HEK293 (cell line): ENCODE data around the gene OSTF1.

Experiments
- CTCF ChIA-PET: fragments of 350-600 bp; formaldehyde crosslinking; extraction: SDS; loops from one replicate; lab custom pipeline; 2021; ENCODE audit warnings: antibody characterized with exemption; lab: Yijun Ruan, JAX
- POLR2A ChIA-PET: fragments of 300-600 bp; formaldehyde crosslinking; extraction: SDS; loops from one replicate; lab custom pipeline; 2020; ENCODE audit warnings: antibody characterized with exemption, inconsistent platforms; lab: Yijun Ruan, JAX
- H3K27ac ChIP-seq: fragments of 200-500 bp; sonication (Bioruptor generic); 2 replicates; pipeline ENCODE4 v1.5.1; 2014; ENCODE audit warnings: low read depth, low read length, control low read depth, inconsistent platforms; ENCODE audit errors: extremely low read depth
- H3K36me3 ChIP-seq, 2 experiments: fragments of 200-500 bp in 1 of 2; sonication (Bioruptor generic) in 1 of 2; 1 replicate in 1 of 2; 2 replicates in 1 of 2; pipeline ENCODE4 v1.5.1; 2014 to 2017; ENCODE audit warnings: inconsistent platforms in 2 of 2, low read length in 2 of 2; ENCODE audit not compliant: control insufficient read depth in 2 of 2, insufficient read depth in 1 of 2
- H3K4me1 ChIP-seq: fragments of 200-500 bp; sonication (Bioruptor generic); 2 replicates; pipeline ENCODE4 v1.5.1; 2014; ENCODE audit warnings: mild to moderate bottlenecking, low read length, inconsistent platforms; ENCODE audit not compliant: control insufficient read depth, insufficient read depth
- H3K4me3 ChIP-seq: 2 replicates; pipeline ENCODE4 v1.5.1; 2011; ENCODE audit warnings: low read depth, mild to moderate bottlenecking, control low read depth, low read length, moderate library complexity
- H3K9me3 ChIP-seq: fragments of 200-500 bp; sonication (Bioruptor generic); 2 replicates; pipeline ENCODE4 v1.5.1; 2014; ENCODE audit warnings: low read depth, low read length, inconsistent platforms; ENCODE audit not compliant: control insufficient read depth, insufficient read depth
- GLI2 ChIP-seq: fragments of 450-650 bp; formaldehyde crosslinking; IDR thresholded peaks from 2 replicates; pipeline ENCODE4; 2017; ENCODE audit warnings: missing biosample characterization, missing genetic modification characterization, low read depth, borderline replicate concordance
- HOXD13 ChIP-seq: sonication (generic); formaldehyde crosslinking; IDR thresholded peaks from 2 replicates; pipeline ENCODE4 v1.8.0; 2022; ENCODE audit warnings: missing genetic modification reagents, borderline replicate concordance
- SCRT1 ChIP-seq: fragments of 450-650 bp; formaldehyde crosslinking; IDR thresholded peaks from 2 replicates; pipeline ENCODE4 v1.5.1; 2016; ENCODE audit warnings: missing biosample characterization, missing genetic modification characterization, borderline replicate concordance
- SP7 ChIP-seq: fragments of 450-650 bp; formaldehyde crosslinking; IDR thresholded peaks from 2 replicates; pipeline ENCODE4 v1.5.1; 2016; ENCODE audit warnings: missing biosample characterization, missing genetic modification characterization
- YY2 ChIP-seq: fragments of 450-650 bp; formaldehyde crosslinking; IDR thresholded peaks from 2 replicates; pipeline ENCODE4 v1.5.1; 2016; ENCODE audit warnings: missing biosample characterization, missing genetic modification characterization
- ZBTB17 ChIP-seq: fragments of 450-650 bp; formaldehyde crosslinking; IDR thresholded peaks from 2 replicates; pipeline ENCODE4 v1.5.1; 2016; ENCODE audit warnings: missing biosample characterization, missing genetic modification characterization
- ZBTB7A ChIP-seq: fragments of 450-650 bp; formaldehyde crosslinking; IDR thresholded peaks from 2 replicates; pipeline ENCODE4 v1.5.1; 2016; ENCODE audit warnings: low read depth, missing biosample characterization, missing genetic modification characterization
- ZFP41 ChIP-seq: fragments of 450-650 bp; formaldehyde crosslinking; IDR thresholded peaks from 2 replicates; pipeline ENCODE4 v1.5.1; 2016; ENCODE audit warnings: missing biosample characterization, missing genetic modification characterization, borderline replicate concordance
- ZFP69B ChIP-seq: fragments of 450-650 bp; formaldehyde crosslinking; IDR thresholded peaks from 2 replicates; pipeline ENCODE4 v1.5.1; 2016; ENCODE audit warnings: missing biosample characterization, missing genetic modification characterization
- ZNF112 ChIP-seq: fragments of 450-650 bp; formaldehyde crosslinking; IDR thresholded peaks from 2 replicates; pipeline ENCODE4 v1.5.0; 2017; ENCODE audit warnings: missing biosample characterization, missing genetic modification characterization
- ZNF175 ChIP-seq: fragments of 450-650 bp; formaldehyde crosslinking; IDR thresholded peaks from 2 replicates; pipeline ENCODE4 v1.5.1; 2016; ENCODE audit warnings: missing biosample characterization, missing genetic modification characterization
- ZNF274 ChIP-seq, 2 experiments: fragments of 200-500 bp in 1 of 2; fragments of 450-650 bp in 1 of 2; sonication (Bioruptor generic) in 1 of 2; formaldehyde crosslinking in 1 of 2; IDR thresholded peaks; 2 replicates each; pipeline versions ENCODE4 v1.5.1 to v1.6.1; 2014 to 2016; ENCODE audit warnings: borderline replicate concordance in 1 of 2, inconsistent platforms in 1 of 2, low read length in 1 of 2, missing biosample characterization in 1 of 2, missing genetic modification characterization in 1 of 2
- ZNF311 ChIP-seq: fragments of 450-650 bp; formaldehyde crosslinking; IDR thresholded peaks from 2 replicates; pipeline ENCODE4 v1.5.1; 2017; ENCODE audit warnings: missing biosample characterization, missing genetic modification characterization, borderline replicate concordance
- ZNF391 ChIP-seq: fragments of 450-650 bp; formaldehyde crosslinking; IDR thresholded peaks from 2 replicates; pipeline ENCODE4 v1.5.1; 2016; ENCODE audit warnings: low read depth, missing biosample characterization, missing genetic modification characterization, borderline replicate concordance
- ZNF544 ChIP-seq: fragments of 450-650 bp; formaldehyde crosslinking; IDR thresholded peaks from 2 replicates; pipeline ENCODE4 v1.5.0; 2017; ENCODE audit warnings: missing biosample characterization, missing genetic modification characterization
- ZNF677 ChIP-seq: fragments of 450-650 bp; IDR thresholded peaks from 2 replicates; pipeline ENCODE4 v1.5.0; 2018; ENCODE audit warnings: missing biosample characterization, mild to moderate bottlenecking, missing genetic modification characterization, moderate library complexity
- TF ChIP-seq, protein P1 (sequence below): fragments of 450-650 bp; formaldehyde crosslinking; IDR thresholded peaks from 2 replicates; pipeline ENCODE4 v1.5.1; 2017; ENCODE audit warnings: missing biosample characterization, missing genetic modification characterization
- TF ChIP-seq, protein P2 (sequence below): fragments of 450-650 bp; formaldehyde crosslinking; IDR thresholded peaks from 2 replicates; pipeline ENCODE4 v1.5.1; 2017; ENCODE audit warnings: missing biosample characterization, missing genetic modification characterization
- TF ChIP-seq, protein P3 (sequence below): fragments of 450-650 bp; formaldehyde crosslinking; IDR thresholded peaks from 2 replicates; pipeline ENCODE4 v1.5.1; 2016; ENCODE audit warnings: missing biosample characterization, missing genetic modification characterization

OSTF1 gene

DNA sequence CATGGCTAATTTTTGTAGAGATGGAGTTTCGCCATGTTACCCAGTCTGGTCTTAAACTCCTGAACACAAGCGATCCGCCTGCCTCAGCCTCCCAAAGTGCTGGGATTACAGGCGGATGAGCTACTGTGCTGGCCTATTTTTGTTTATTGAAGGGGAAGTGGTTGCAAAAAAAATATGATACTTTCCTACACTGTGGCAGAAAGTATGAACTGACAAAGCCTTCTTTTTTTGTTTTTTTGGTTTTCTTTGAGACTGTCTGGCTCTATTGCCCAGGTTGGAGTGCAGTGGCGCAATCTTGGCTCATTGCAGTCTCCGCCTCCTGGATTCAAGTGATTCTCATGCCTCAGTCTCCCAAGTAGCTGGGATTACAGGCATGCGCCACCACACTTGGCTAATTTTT is 50.9 kb downstream of the OSTF1 start:
- POLR2A ChIA-PET = no interaction called here
- H3K36me3 ChIP-seq = peaks cover 0 to 10% of the 10 kb centered on the region in 2 experiments; a peak in 1 of 3 replicates

DNA sequence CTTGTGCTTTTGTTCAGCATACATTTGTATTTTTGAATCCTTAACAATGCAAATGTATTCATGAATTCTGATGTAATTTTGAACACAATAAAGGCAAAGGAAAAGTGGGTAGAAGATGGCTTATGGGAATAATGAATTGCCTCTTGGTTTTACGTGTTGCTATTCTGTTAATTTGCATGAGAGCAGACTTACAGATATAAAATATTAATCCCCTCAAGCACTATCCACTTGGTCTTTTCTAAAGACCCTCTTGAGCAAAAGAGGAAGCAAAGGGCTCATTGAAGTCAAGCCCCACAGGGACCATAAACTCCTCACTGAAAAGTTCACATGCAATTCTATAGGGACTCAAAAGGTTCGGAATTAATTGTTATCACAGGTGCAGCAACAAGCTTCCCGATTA is 51.9 kb downstream of the OSTF1 start:
- Histone ChIP-seq H3K4me1 (no peaks in the 10 kb centered on the region), H3K27ac (no peak overlapping the region), H3K4me3 (no peak overlapping the region), H3K9me3 (no peaks in the 10 kb centered on the region), H3K36me3 (peaks cover 0 to 14% of the 10 kb centered on the region in 2 experiments; a peak in 1 of 3 replicates)
- POLR2A ChIA-PET = no interaction called here
- TF ChIP-seq ZNF311 (no peak), YY2 (no peak), ZNF175 (tag by site-specific recombination) (no peak), ZNF677 (no peak), ZBTB7A (tag by site-specific recombination) (no peak), ZNF274 (IDR thresholded peaks at IDR 0.05; ENCODE audit: low read length) (no peak), ZNF274 (tag by site-specific recombination; IDR thresholded peaks at IDR 0.05; ENCODE audit: borderline replicate concordance) (no peak)
- TF ChIP-seq, protein P1, sequence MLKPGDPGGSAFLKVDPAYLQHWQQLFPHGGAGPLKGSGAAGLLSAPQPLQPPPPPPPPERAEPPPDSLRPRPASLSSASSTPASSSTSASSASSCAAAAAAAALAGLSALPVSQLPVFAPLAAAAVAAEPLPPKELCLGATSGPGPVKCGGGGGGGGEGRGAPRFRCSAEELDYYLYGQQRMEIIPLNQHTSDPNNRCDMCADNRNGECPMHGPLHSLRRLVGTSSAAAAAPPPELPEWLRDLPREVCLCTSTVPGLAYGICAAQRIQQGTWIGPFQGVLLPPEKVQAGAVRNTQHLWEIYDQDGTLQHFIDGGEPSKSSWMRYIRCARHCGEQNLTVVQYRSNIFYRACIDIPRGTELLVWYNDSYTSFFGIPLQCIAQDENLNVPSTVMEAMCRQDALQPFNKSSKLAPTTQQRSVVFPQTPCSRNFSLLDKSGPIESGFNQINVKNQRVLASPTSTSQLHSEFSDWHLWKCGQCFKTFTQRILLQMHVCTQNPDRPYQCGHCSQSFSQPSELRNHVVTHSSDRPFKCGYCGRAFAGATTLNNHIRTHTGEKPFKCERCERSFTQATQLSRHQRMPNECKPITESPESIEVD (tag by site-specific recombination) = no peak
- CTCF ChIA-PET = interaction anchor here (0.6 kb wide), 1 partner anchor 50 kb away, joined by 3 read pairs; no protein-coding TSS in a partner anchor

More for the DNA sequence above, 50.9 kb downstream of the OSTF1 start:
- no peak overlapping the region for H3K4me3 ChIP-seq
- no peak overlapping the region for H3K27ac ChIP-seq
- TF ChIP-seq ZNF391 = no peak
- no peak for TF ChIP-seq HOXD13 (CRISPR knock-in tag)
- no peak for TF ChIP-seq ZBTB17
- TF ChIP-seq GLI2 (tag by site-specific recombination) = no peak
- no peak for TF ChIP-seq ZFP41 (tag by site-specific recombination)
- TF ChIP-seq SCRT1 (tag by site-specific recombination) = no peak
- TF ChIP-seq, protein P2, sequence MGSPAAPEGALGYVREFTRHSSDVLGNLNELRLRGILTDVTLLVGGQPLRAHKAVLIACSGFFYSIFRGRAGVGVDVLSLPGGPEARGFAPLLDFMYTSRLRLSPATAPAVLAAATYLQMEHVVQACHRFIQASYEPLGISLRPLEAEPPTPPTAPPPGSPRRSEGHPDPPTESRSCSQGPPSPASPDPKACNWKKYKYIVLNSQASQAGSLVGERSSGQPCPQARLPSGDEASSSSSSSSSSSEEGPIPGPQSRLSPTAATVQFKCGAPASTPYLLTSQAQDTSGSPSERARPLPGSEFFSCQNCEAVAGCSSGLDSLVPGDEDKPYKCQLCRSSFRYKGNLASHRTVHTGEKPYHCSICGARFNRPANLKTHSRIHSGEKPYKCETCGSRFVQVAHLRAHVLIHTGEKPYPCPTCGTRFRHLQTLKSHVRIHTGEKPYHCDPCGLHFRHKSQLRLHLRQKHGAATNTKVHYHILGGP (tag by site-specific recombination) = no peak
- TF ChIP-seq YY2 = no peak
- TF ChIP-seq SP7 (tag by site-specific recombination) = no peak
- no peak for TF ChIP-seq ZFP69B (tag by site-specific recombination)
- TF ChIP-seq, all 188 proteins: peak for 0
- Histone ChIP-seq H3K4me1 (no peaks in the 10 kb centered on the region), H3K9me3 (no peaks in the 10 kb centered on the region)
- CTCF ChIA-PET = no interaction called here

DNA sequence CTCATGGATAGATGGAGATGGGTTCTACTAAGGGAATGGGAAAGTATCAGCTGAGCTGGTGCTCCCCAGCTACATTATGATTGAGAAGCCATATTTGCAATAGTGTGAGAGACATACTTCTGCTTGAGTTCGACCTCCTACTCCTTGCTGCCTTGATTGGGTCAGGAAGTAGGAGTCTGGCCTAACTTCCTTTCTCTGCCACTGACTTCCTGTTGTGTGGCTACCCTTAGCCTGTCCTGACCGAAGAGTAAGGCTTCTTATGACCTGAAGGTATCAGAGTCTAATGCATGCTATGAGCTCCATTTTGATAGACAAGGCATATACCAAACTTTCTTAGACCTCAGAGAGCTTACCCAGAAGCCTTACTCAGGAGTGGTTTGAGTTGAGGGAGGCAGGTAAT is 53.9 kb downstream of the OSTF1 start:
- H3K9me3 ChIP-seq = no peaks in the 10 kb centered on the region
- no peak overlapping the region for H3K27ac ChIP-seq
- peaks cover 0 to 15% of the 10 kb centered on the region in 2 experiments; a peak in 1 of 3 replicates for H3K36me3 ChIP-seq
- TF ChIP-seq ZNF112 (tag by site-specific recombination) = no peak
- no peak for TF ChIP-seq ZNF544 (tag by site-specific recombination)
- TF ChIP-seq, protein P3, sequence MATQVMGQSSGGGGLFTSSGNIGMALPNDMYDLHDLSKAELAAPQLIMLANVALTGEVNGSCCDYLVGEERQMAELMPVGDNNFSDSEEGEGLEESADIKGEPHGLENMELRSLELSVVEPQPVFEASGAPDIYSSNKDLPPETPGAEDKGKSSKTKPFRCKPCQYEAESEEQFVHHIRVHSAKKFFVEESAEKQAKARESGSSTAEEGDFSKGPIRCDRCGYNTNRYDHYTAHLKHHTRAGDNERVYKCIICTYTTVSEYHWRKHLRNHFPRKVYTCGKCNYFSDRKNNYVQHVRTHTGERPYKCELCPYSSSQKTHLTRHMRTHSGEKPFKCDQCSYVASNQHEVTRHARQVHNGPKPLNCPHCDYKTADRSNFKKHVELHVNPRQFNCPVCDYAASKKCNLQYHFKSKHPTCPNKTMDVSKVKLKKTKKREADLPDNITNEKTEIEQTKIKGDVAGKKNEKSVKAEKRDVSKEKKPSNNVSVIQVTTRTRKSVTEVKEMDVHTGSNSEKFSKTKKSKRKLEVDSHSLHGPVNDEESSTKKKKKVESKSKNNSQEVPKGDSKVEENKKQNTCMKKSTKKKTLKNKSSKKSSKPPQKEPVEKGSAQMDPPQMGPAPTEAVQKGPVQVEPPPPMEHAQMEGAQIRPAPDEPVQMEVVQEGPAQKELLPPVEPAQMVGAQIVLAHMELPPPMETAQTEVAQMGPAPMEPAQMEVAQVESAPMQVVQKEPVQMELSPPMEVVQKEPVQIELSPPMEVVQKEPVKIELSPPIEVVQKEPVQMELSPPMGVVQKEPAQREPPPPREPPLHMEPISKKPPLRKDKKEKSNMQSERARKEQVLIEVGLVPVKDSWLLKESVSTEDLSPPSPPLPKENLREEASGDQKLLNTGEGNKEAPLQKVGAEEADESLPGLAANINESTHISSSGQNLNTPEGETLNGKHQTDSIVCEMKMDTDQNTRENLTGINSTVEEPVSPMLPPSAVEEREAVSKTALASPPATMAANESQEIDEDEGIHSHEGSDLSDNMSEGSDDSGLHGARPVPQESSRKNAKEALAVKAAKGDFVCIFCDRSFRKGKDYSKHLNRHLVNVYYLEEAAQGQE (tag by site-specific recombination) = no peak
- no peak overlapping the region for H3K4me3 ChIP-seq
- ChIA-PET POLR2A (no interaction called here), CTCF (interaction anchor here (0.6 to 1.2 kb wide), 4 partner anchors 31 to 632 kb away, joined by 3 to 4 read pairs (median 4); no protein-coding TSS in a partner anchor)
- H3K4me1 ChIP-seq = no peaks in the 10 kb centered on the region
